ENCODE data around the gene FMNL1.
"Not testable (repeated sequence)": the region's sequence is repeated elsewhere in the genome, so short reads cannot be mapped to it uniquely, and the experiment has no call there.

GRCh38 chr17:45253237-45253636 is 31.6 kb downstream of the FMNL1 start:
- not testable (repeated sequence) for TF ChIP-seq YY1 (IDR thresholded peaks at IDR 0.05; ENCODE audit: insufficient read depth, insufficient read length); ZNF274 (IDR thresholded peaks at IDR 0.05; ENCODE audit: low read depth, low read length); SUZ12 (IDR thresholded peaks at IDR 0.05; ENCODE audit: extremely low read depth, insufficient read depth, insufficient read length)
